HCT116 (cell line): ENCODE measurements around the gene ABCA1. TPM values are rescaled to one million over a fixed set of nuclear protein-coding genes. Genes with fewer than 3 reads are reported as not detected.
A peak's percentile ranks its signal among the peaks of the same experiment; 100 is the strongest.

Experiments used
- ATAC-seq: fragments of 200-7000 bp; cut with Tn5 transposase; 2 replicates; pipeline ENCODE4 v1.9.1; 2020; ENCODE audit warnings: mild to moderate bottlenecking, moderate library complexity
- BruUV-seq: library from RNA; stranded (reverse); fragments of 400-500 nt; replicated peaks from 2 replicates; lab custom pipeline; 2021; lab: Mats Ljungman, UMichigan
- CTCF ChIA-PET: fragments of 300-600 bp; sonication (Branson Sonifier 250); formaldehyde crosslinking; loops from one replicate; lab custom pipeline; 2021; ENCODE audit warnings: antibody characterized with exemption; lab: Charles Lee
- POLR2A ChIA-PET: fragments of 300-600, 350-600 bp; sonication (Branson Sonifier 250); formaldehyde crosslinking; loops from one replicate; lab custom pipeline; 2021; ENCODE audit warnings: antibody characterized with exemption; lab: Charles Lee
- RAD21 ChIA-PET, 2 experiments: fragments of 300-600 bp; sonication (Branson Sonifier 250); formaldehyde crosslinking; loops; one replicate each; lab custom pipeline; 2023; ENCODE audit warnings: low total read pairs in 2 of 2; ENCODE audit not compliant: uncharacterized antibody in 2 of 2, unreplicated experiment in 2 of 2, low non-redundant PET in 1 of 2; lab: Charles Lee
- DNase-seq: peaks from one replicate; pipeline ENCODE4 v3.0.0-alpha.2; 2010; ENCODE audit warnings: low read depth, low spot score
- H2AFZ ChIP-seq: fragments of 200-600 bp; shearing (Covaris generic), sonication (generic); 2 replicates; pipeline ENCODE4 v1.6.1; 2017; ENCODE audit warnings: low read depth, mixed run types, mixed read lengths, antibody characterized with exemption, low read length; ENCODE audit not compliant: poor library complexity, severe bottlenecking
- H3K27ac ChIP-seq: 2 replicates; pipeline ENCODE4 v1.5.1; 2012; ENCODE audit warnings: low read depth, low read length
- H3K27me3 ChIP-seq: fragments of 200-600 bp; sonication (generic); 2 replicates; pipeline ENCODE4 v1.6.1; 2016; ENCODE audit warnings: mixed run types, low read length, mixed read lengths; ENCODE audit not compliant: insufficient read depth
- H3K36me3 ChIP-seq, 2 experiments: fragments of 200-500 bp in 1 of 2; fragments of 200-600 bp in 1 of 2; sonication (Bioruptor generic) in 1 of 2; sonication (generic) in 1 of 2; 2 replicates each; pipeline versions ENCODE4 v1.5.1 to v1.6.1; 2014 to 2016; ENCODE audit warnings: low read length in 2 of 2, inconsistent platforms in 1 of 2, mixed read lengths in 1 of 2, mixed run types in 1 of 2; ENCODE audit not compliant: insufficient read depth in 2 of 2, control insufficient read depth in 1 of 2
- H3K4me1 ChIP-seq, 2 experiments: fragments of 200-600 bp in 1 of 2; sonication (generic) in 1 of 2; 2 replicates each; pipeline versions ENCODE4 v1.5.1 to v1.6.1; 2012 to 2017; ENCODE audit warnings: low read length in 2 of 2, inconsistent platforms in 1 of 2, mild to moderate bottlenecking in 1 of 2, mixed read lengths in 1 of 2, mixed run types in 1 of 2, moderate library complexity in 1 of 2; ENCODE audit not compliant: insufficient read depth in 2 of 2, control insufficient read depth in 1 of 2
- H3K4me2 ChIP-seq: fragments of 200-600 bp; sonication (generic); 2 replicates; pipeline ENCODE4 v1.6.1; 2017; ENCODE audit warnings: mixed run types, low read length, mixed read lengths
- H3K4me3 ChIP-seq, 2 experiments: fragments of 200-600 bp in 1 of 2; sonication (generic) in 1 of 2; replicated peaks in 1 of 2; 2 replicates each; pipeline ENCODE4 v1.5.1; 2011 to 2016; ENCODE audit warnings: low read length in 2 of 2, control low read depth in 1 of 2, low read depth in 1 of 2, mild to moderate bottlenecking in 1 of 2, mixed read lengths in 1 of 2, mixed run types in 1 of 2
- H3K79me2 ChIP-seq: fragments of 200-600 bp; sonication (generic); 2 replicates; pipeline ENCODE4 v1.6.1; 2017; ENCODE audit warnings: mild to moderate bottlenecking, mixed run types, low read length, moderate library complexity, mixed read lengths; ENCODE audit not compliant: insufficient read depth
- H3K9ac ChIP-seq: fragments of 200-600 bp; sonication (generic); 2 replicates; pipeline ENCODE4 v1.6.1; 2016; ENCODE audit warnings: low read length, mixed read lengths
- H3K9me2 ChIP-seq: fragments of 200-600 bp; sonication (generic), shearing (Covaris generic); 2 replicates; pipeline ENCODE4 v1.6.1; 2017; ENCODE audit warnings: mixed run types, mild to moderate bottlenecking, moderate library complexity; ENCODE audit not compliant: insufficient read depth
- H3K9me3 ChIP-seq, 2 experiments: fragments of 200-500 bp in 1 of 2; fragments of 200-600 bp in 1 of 2; sonication (Bioruptor generic) in 1 of 2; sonication (generic) in 1 of 2; 2 replicates each; pipeline ENCODE4 v1.6.1; 2014 to 2017; ENCODE audit warnings: low read length in 2 of 2, mixed read lengths in 2 of 2, inconsistent platforms in 1 of 2, low read depth in 1 of 2, mild to moderate bottlenecking in 1 of 2, mixed run types in 1 of 2, moderate library complexity in 1 of 2; ENCODE audit not compliant: control insufficient read depth in 1 of 2, insufficient read depth in 1 of 2
- H4K20me1 ChIP-seq: fragments of 200-600 bp; sonication (generic), shearing (Covaris generic); 2 replicates; pipeline ENCODE4 v1.6.1; 2017; ENCODE audit warnings: mixed run types, mild to moderate bottlenecking, moderate library complexity; ENCODE audit not compliant: insufficient read depth
- CBX3 ChIP-seq: IDR thresholded peaks from 2 replicates; pipeline ENCODE4 v1.6.1; 2012; ENCODE audit warnings: low read depth
- CEBPB ChIP-seq: IDR thresholded peaks from 2 replicates; pipeline ENCODE4 v1.6.1; 2012; ENCODE audit warnings: low read depth
- ELF1 ChIP-seq: IDR thresholded peaks from 2 replicates; pipeline ENCODE4 v1.6.1; 2012; ENCODE audit warnings: low read depth, borderline replicate concordance
- EZH2phosphoT487 ChIP-seq: fragments of 200-600 bp; IDR thresholded peaks from 2 replicates; pipeline ENCODE4 v1.6.1; 2018; ENCODE audit warnings: antibody characterized with exemption, borderline replicate concordance
- JUND ChIP-seq: IDR thresholded peaks from 2 replicates; pipeline ENCODE4 v1.6.1; 2012
- MAX ChIP-seq: IDR thresholded peaks from 2 replicates; pipeline ENCODE4 v1.6.1; 2012
- POLR2AphosphoS5 ChIP-seq: IDR thresholded peaks from 2 replicates; pipeline ENCODE4 v1.6.1; 2011; ENCODE audit warnings: mild to moderate bottlenecking, low read depth, low read length, moderate library complexity
- SIN3A ChIP-seq: IDR thresholded peaks from 2 replicates; pipeline ENCODE4 v1.6.1; 2012; ENCODE audit warnings: low read depth
- SRF ChIP-seq: IDR thresholded peaks from 2 replicates; pipeline ENCODE4 v1.6.1; 2012; ENCODE audit warnings: low read depth
- TCF7L2 ChIP-seq: IDR thresholded peaks from 2 replicates; pipeline ENCODE4 v1.7.0; 2011; ENCODE audit warnings: borderline replicate concordance, inconsistent platforms; ENCODE audit not compliant: insufficient read depth, insufficient read length; ENCODE audit errors: extremely low read depth
- ZBTB33 ChIP-seq: IDR thresholded peaks from 2 replicates; pipeline ENCODE4 v1.6.1; 2011; ENCODE audit warnings: mild to moderate bottlenecking, low read length, moderate library complexity; ENCODE audit not compliant: insufficient replicate concordance; ENCODE audit errors: extremely low read depth
- ZNF274 ChIP-seq: fragments of 200-500 bp; sonication (Bioruptor generic); IDR thresholded peaks from 2 replicates; pipeline ENCODE4 v1.6.1; 2014; ENCODE audit warnings: mild to moderate bottlenecking, low read depth, low read length, inconsistent platforms
- intact Hi-C: fragments of 100-400 bp; cut with micrococcal nuclease; formaldehyde crosslinking; loops from 2 replicates; pipeline ENCODE4 v1.10.0; 2022
- total RNA-seq: library from RNA; stranded (reverse); gene quantifications from one replicate; pipeline ENCODE4 v1.2.1, GENCODE V29; 2021; ENCODE audit not compliant: unreplicated experiment

ABCA1 gene
- total RNA-seq, 1 experiment from 2014 or later = 0.89 TPM

- Histone ChIP-seq H2AFZ (peak overlapping the region; percentile 84), H3K27me3 (peaks cover 21% of the 10 kb centered on the region; the same call in 1 of the 2 replicates), H3K4me1 (peaks cover 0 to 6% of the 10 kb centered on the region in 2 experiments; a peak in 1 of 4 replicates), H3K4me3 (no peak overlapping the region), H3K4me2 (peak overlapping the region; percentile 15; the same call in 1 of the 2 replicates)
- ChIA-PET RAD21 (no interaction called here), POLR2A (no interaction called here)
- TF ChIP-seq ELF1 = no peak
- 0 out of 2 replicates have a peak, but pooled peaks have one; percentile 35 for TF ChIP-seq MAX
- TF ChIP-seq, all 23 proteins: peak for 1
- intact Hi-C loops = no loop called here
- CTCF ChIA-PET = no interaction called here
- no peaks in the 10 kb centered on the region for H3K9me2 ChIP-seq
- no peaks in the 10 kb centered on the region for H3K36me3 ChIP-seq
- H3K9me3 ChIP-seq = no peaks in the 10 kb centered on the region
- BruUV-seq = no TSS peak
- no peaks in the 10 kb centered on the region for H3K79me2 ChIP-seq
- H3K9ac ChIP-seq = no peak overlapping the region
- H4K20me1 ChIP-seq = no peaks in the 10 kb centered on the region
- DNase-seq (no peak), ATAC-seq (no peak)
- H3K27ac ChIP-seq = no peak overlapping the region
These were observed 20.5 kb downstream of the ABCA1 start for GRCh38 chr9:104907278-104907951.

- H2AFZ ChIP-seq = peak overlapping the region; percentile 84
- no peak overlapping the region for H3K4me3 ChIP-seq
- H3K9ac ChIP-seq = no peak overlapping the region
- no peaks in the 10 kb centered on the region for H3K9me3 ChIP-seq
- H3K27ac ChIP-seq = no peak overlapping the region
- H3K9me2 ChIP-seq = no peaks in the 10 kb centered on the region
- POLR2A ChIA-PET = no interaction called here
- TF ChIP-seq CEBPB (no peak), ZNF274 (no peak), TCF7L2 (no peak), EZH2phosphoT487 (no peak), SRF (no peak), ZBTB33 (no peak), CBX3 (no peak), JUND (no peak), SIN3A (no peak), POLR2AphosphoS5 (no peak)
- no peaks in the 10 kb centered on the region for H3K36me3 ChIP-seq
- H3K79me2 ChIP-seq = no peaks in the 10 kb centered on the region
- RAD21 ChIA-PET = no interaction called here
- peaks cover 17% of the 10 kb centered on the region; the same call in 1 of the 2 replicates for H3K27me3 ChIP-seq
- no peak for DNase-seq
- CTCF ChIA-PET = no interaction called here
- intact Hi-C loops = no loop called here
- H3K4me2 ChIP-seq = peak overlapping the region; percentile 15; the same call in 1 of the 2 replicates
- H3K4me1 ChIP-seq = peaks cover 0 to 6% of the 10 kb centered on the region in 2 experiments; a peak in 1 of 4 replicates
- no TSS peak for BruUV-seq
- ATAC-seq = no peak
- H4K20me1 ChIP-seq = no peaks in the 10 kb centered on the region
These were observed 21.3 kb downstream of the ABCA1 start for GRCh38 chr9:104906441-104907277.
